Measurements from ENCODE around the gene GRIK5.

GRIK5 gene

DNA sequence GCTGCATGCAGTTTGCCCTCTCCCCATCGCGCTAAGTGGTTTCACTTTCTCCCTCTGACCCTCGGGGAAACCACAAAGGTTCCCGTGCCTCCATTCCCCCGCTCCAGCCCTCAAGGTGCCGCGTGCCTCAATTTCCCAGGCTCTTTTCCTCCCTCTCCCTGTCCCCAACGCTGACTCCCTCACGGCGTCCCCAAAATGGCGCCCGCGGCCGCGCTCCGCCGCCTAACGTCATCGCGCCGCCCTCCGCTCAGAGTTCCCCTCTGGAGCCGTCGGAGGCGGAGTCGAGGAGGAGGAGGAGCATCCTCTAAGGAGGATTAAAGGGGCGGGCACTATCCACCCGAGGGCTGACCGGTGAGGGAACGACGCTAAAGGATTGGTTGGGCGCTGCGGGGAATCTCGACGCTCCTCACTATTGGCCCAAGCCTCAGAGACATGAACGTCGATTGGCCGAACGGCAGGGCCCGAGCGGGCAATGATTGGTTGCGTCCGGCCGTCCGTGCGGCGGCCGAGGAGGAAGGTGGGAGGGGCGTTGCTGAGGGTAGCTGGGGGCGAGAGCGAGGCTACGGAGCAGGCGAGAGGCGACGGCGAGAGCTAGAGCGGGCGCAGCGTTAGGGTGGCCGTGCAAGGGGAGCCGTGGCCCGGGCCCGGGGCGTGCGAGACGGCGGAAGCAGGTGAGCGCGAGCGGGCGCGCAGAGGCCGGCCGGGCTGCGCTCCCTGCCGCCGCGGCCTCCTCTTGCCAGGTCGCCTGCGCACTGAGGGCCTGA lies 5.8 kb upstream of the GRIK5 start, which contains the start of gene ZNF574:
Gene ZNF574, plus strand, starts transcription at position 551 of the 764 bp plus-strand sequence. CDS start 2,441 bp downstream, outside the sequence.
- H3K4me3 ChIP-seq (ENCODE audit: low read length), result peak within 1 kb of the TSS; percentile 99
- TF ChIP-seq ZNF274 (IDR thresholded peaks at IDR 0.05; ENCODE audit: low read depth, low read length), result no peak

DNA sequence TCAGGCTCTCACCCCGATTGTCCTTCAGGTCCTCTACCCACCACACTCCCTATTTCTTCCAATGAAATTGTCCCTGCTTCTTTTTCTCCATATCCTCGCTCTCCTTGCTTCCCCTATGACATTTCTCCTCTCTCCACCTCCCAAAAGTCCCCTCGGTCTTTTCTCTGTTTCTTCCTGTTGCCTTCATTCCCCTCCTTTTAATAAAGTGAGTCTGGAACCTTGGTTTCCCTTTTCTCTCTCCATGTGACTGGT lies 5.3 kb upstream of the GRIK5 start:
- H3K4me3 ChIP-seq (ENCODE audit: low read length), result peak overlapping the region; percentile 86
- no peak for TF ChIP-seq ZNF274 (IDR thresholded peaks at IDR 0.05; ENCODE audit: low read depth, low read length)

DNA sequence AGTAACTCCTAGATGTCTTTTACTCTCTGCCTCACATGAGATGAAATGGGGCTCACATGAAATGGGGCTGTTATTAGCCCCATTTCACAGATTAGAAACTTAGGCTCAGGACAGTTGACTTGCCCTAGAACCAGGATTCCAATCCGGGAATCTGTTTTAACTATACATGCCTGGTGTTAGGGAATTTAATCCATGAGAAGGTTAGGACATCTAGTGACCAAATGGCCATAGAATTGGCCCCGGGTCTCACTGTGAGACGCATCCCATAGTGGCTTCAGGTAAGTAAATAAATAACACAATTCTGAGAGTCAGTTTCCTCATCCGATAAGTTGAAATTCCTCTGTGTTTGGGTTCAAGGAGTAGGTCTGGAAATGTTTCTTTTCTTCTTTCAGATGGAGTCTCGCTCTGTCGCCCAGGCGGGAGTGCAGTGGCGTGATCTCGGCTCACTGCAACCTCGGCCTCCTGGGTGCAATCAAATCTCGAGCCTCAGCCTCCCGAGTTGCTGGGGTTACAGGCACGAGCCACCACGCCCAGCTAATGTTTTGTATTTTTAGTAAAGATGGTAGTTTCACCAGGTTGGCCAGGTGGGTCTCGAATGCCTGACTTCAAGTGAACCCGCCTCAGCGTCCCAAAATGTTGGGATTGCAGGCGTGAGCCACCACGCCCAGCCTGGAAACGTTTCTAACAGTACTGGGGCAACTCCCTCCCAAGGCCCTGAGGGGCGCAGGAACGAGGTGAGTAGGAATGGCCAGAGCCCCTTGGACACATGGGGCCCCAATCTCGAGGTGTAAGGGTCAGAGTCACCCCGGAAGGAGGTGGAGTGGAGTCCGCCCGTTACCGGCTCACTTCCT lies 4.7 kb upstream of the GRIK5 start:
- no peak for TF ChIP-seq ZNF274 (IDR thresholded peaks at IDR 0.05; ENCODE audit: low read depth, low read length)
- H3K4me3 ChIP-seq (ENCODE audit: low read length), result peak overlapping the region; percentile 86

DNA sequence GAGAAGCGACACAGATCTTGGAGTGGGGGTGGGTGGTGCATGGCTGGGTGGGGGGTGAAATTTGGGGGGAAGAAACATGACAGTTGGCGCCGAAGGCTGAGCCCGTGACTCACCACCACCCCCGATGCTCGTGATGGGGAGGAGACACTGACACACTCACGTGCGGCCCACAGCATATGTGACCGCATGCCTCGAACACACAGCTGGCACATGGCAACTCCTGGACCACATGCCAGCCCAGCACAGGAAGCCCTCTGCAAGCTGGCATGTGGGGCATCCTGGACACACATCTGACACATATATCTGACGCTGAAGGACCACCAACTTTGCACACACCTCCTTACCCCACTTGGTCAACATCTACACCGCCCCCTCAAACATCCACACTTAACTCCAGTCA lies 1.2 kb upstream of the GRIK5 start:
- TF ChIP-seq ZNF274 (IDR thresholded peaks at IDR 0.05; ENCODE audit: low read depth, low read length), result no peak

DNA sequence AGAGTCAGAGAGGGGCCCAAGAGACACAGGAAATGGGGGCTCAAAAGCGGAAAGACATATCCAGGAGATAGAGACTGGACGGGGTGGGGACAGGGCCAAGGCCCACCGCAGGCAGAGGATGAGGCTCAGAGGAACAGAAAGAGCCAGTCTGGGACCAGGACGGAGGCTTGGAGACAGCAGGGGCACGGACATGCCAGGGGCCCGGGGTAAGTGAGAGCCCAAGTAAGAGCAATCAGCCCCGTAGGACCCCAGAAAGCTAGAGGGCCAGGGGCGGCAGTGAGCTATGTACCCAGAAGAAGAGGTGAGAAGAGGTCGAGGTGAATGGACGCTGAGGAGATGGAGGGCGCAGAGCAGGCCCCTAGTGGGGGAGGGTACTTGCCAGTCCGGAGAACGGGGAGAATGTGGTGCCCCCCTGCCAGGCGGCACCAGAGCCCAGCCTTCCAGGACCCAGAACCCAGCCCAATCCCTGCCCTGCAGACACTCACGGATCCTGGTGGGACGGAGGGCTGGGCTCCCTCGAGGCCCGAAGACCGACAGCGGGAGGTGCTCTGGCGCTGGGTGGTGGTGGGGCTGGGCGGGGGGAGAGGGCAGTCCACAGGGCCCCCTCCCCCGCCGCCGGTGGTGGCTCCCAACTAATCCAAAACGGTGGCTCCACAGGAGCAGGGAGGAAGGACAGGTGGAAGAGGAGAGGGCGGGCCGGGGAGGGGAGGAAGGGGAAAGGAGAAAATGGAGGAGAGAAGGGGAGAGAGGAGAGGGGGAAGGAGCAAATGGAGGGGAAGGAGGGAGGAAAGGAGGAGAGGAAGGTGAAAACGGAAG lies 1.0 kb downstream of the GRIK5 start:
- H3K4me3 ChIP-seq (ENCODE audit: low read length), result no peak overlapping the region
- TF ChIP-seq ZNF274 (IDR thresholded peaks at IDR 0.05; ENCODE audit: low read depth, low read length), result no peak

More for the DNA sequence above, 1.2 kb upstream of the GRIK5 start:
- no peak overlapping the region for H3K4me3 ChIP-seq (ENCODE audit: low read length)

DNA sequence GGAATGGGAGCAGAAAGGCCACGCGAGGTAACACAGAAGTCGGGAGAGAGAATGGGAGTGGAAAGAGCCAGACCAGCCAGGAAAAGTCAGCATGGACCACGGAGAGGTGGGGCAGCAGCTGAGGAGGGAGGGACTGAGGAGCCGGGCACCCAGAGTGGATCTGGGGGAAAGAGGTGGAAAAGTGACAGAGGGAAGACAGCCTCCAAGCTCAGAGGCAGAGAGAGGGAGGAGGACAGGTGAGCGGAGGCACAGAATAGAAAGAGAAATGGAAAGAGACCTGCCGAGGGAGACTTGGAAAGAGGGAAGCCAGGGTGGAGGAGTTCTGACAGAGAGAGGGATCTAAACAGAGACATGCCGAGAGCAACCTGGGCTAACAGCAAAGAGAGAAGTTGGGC lies 1.6 kb downstream of the GRIK5 start:
- H3K4me3 ChIP-seq (ENCODE audit: low read length), result no peak overlapping the region
- no peak for TF ChIP-seq ZNF274 (IDR thresholded peaks at IDR 0.05; ENCODE audit: low read depth, low read length)

DNA sequence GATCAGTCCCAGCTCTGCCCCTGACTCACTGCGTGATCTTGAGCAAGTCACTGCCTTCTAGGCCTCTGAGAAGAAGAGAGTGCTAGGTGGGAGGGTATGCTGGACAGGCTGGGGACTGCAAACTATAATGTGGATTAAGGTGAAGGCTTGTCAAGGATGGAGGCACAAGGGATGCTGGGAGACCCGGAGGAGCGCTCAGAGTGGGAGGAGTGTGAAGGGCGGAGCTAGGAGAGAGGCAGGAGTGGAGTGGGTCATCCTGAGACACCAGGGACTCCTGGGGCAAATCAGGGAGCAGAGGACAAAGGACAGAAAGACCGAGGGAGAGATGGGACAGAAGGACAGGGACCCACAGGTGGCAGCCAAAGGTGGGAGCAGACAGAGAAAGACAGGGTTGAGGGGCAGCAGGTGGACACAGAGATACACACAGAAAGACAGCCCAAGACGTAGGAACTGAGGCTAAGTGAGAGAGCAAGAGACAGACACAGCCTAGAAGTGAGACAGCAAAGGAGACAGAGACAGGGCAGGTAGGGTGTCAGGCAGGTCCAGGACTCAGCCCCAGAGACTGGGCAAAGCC lies 2.6 kb downstream of the GRIK5 start:
- no peak for TF ChIP-seq ZNF274 (IDR thresholded peaks at IDR 0.05; ENCODE audit: low read depth, low read length)
- H3K4me3 ChIP-seq (ENCODE audit: low read length), result no peak overlapping the region

DNA sequence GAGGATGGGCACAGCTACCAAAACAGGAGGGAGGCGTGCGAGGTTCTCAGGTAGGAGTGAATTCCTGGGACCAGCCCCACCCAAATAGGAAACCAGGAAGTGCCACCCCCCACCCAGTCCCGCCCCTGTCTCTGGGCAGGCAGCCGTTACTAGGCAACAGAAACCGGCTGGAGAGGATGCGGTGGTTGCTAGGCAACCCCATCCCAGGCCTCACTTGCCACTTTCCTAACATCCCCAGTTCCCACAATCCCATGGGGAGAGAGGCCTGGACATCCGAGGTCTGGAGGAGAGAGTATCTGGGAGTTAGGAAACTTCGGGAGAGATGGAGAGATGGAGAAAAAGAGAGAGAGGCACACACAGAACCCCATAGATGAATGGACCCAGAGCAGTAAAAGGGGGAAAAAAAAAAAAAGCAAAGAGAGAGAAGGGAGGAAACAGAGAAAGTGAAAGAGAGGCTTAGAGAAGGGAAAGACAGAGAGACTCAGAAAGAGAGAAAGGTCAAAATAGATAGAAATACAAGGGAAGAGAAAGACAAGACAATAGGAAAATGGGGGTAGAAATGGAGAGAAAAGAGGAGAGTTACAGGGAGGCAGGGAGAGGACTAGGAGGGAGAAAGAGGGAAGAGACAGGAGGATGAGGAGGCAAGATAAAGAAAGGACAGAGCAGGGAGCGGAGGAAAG lies 3.8 kb downstream of the GRIK5 start:
- H3K4me3 ChIP-seq (ENCODE audit: low read length), result no peak overlapping the region
- TF ChIP-seq ZNF274 (IDR thresholded peaks at IDR 0.05; ENCODE audit: low read depth, low read length), result no peak

DNA sequence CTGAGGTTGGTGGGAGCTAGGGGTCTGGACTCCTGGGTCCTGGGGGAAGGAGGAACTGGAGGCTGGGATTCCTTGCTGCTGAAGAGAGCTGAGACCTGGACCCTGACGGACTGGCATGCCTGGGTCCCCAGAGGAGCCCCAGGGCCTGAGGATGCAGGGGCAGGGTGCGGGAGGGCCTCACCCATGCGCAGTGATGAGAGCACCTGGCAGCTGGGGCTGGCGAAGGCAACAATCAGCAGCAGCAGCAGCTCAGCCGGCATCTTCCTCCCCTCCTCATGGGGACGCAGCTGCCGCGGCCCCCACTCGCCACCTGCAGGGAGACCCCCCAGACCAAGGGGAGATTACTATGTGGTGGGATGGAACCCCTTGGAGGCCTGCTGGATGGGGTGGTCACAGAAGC lies 4.5 kb downstream of the GRIK5 start:
- no peak for TF ChIP-seq ZNF274 (IDR thresholded peaks at IDR 0.05; ENCODE audit: low read depth, low read length)
- no peak overlapping the region for H3K4me3 ChIP-seq (ENCODE audit: low read length)

DNA sequence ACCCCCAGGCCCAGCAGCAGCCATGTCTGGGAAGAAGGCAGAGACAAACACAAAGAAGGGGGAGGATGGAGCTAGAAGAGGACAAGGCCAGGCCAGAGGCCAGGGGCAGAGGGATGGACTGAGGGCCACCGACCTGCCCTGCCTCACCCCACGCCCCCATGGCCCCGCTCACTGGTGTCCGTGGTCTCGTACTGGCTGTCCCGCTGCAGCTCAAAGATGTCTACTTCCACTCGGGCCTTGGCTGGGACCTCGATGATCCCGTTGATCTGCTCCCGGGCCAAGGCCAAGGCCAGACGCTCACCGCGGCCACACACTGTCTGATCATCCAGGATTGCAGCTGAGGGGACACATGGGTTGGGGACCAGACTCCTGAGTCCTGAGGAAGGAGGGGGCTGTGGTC lies 5.0 kb downstream of the GRIK5 start:
- no peak overlapping the region for H3K4me3 ChIP-seq (ENCODE audit: low read length)
- no peak for TF ChIP-seq ZNF274 (IDR thresholded peaks at IDR 0.05; ENCODE audit: low read depth, low read length)

DNA sequence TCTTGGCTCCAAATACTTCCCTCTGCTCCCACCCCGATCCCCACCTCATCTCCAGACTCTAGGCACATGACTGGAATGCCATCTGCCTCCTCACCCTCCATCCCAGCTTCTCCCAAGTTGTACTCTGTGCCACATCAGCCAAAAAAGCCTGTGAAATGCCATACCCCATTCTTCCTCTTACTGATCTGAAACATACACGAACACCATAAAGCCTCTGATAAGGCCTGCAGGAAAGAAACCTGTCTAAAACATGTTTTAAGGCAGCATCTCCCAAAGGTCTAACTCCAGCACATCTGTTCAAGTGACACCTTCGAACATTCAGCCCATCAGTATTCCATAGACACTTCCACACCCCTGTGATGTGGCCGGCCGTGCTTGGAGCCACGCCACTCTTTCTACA lies 5.6 kb downstream of the GRIK5 start:
- no peak overlapping the region for H3K4me3 ChIP-seq (ENCODE audit: low read length)
- no peak for TF ChIP-seq ZNF274 (IDR thresholded peaks at IDR 0.05; ENCODE audit: low read depth, low read length)

DNA sequence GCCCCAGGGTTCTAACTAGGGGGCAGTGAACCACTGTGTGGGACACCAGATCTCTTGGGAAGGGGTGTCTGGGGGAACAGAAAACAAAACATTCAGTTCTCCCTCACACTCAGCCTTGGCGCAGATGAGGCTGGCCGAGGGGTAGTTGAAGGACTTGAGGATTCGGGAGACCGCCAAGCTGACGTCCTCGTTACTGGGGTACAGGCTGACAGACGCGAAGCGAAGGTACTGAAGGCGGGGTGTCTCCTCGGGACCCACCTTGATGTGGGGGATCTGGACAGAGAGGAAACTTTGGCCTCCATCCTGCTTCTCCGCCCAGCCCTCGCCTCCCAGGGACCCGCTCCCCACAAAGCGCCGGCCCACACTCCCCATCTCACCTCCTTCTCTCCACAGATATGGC lies 7.6 kb downstream of the GRIK5 start:
- no peak for TF ChIP-seq ZNF274 (IDR thresholded peaks at IDR 0.05; ENCODE audit: low read depth, low read length)
- no peak overlapping the region for H3K4me3 ChIP-seq (ENCODE audit: low read length)

DNA sequence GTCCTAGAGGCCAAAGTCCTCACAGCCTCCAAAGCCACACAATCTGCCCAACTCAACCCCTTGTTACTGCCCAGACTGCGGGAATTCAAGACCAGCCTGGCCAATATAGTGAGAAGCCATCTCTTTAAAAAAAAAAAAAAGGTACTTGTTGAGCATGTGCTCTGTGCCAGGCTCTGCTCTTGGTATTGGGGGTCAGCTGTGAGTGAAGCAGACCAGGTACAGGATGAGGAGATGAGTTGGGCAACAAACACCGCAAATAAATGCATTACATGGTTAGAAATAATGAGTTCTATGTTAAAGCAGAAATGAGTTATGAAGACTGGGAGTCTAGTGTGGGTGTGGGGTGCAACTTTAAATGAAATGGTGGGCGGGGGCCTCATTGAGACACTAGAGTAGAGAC lies 9.9 kb downstream of the GRIK5 start:
- no peak overlapping the region for H3K4me3 ChIP-seq (ENCODE audit: low read length)
- TF ChIP-seq ZNF274 (IDR thresholded peaks at IDR 0.05; ENCODE audit: low read depth, low read length), result no peak

DNA sequence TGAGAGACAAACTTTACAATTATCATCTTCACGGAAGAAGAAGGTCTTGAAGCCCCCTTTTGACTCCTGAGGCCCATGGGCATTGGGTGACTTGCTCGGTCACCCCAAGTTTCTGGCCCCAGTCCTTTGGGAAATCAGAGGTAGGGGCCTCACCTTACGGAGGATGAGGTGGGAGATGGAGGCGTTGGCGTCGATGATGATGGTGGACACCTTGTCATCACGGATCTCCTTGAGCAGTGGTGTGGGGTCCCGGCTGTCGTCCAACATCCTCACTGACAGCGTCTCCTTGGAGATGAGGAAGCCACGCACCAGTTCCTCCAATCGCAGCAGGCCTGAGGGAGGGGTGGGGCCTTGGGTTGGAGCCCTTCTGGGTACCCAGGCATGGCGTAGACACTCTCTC lies 10.8 kb downstream of the GRIK5 start:
- no peak for TF ChIP-seq ZNF274 (IDR thresholded peaks at IDR 0.05; ENCODE audit: low read depth, low read length)

More for the DNA sequence above, 10.8 kb downstream of the GRIK5 start:
- no peak overlapping the region for H3K4me3 ChIP-seq (ENCODE audit: low read length)

Measured in GM08714 (cell line).